Activated CD4-positive, alpha-beta memory T cell treated with anti-CD3 and anti-CD28 coated beads, Interleukin-2, amount 10 ng/mL, durations not matched to agents 7 days and 5 days (primary cell): ENCODE data around the gene RTRAF. TPM values are rescaled to one million over a fixed set of nuclear protein-coding genes. Genes with fewer than 3 reads are reported as not detected.

ENCODE experiments used
- CTCF ChIA-PET: fragments of 350-600 bp; sonication (Branson Sonifier 250); formaldehyde crosslinking; loops from one replicate; lab custom pipeline; 2021; ENCODE audit warnings: antibody characterized with exemption, inconsistent platforms; lab: Charles Lee
- POLR2A ChIA-PET: fragments of 350-600 bp; sonication (Branson Sonifier 250); formaldehyde crosslinking; loops from one replicate; lab custom pipeline; 2021; ENCODE audit warnings: antibody characterized with exemption; lab: Charles Lee
- DNase-seq: peaks from one replicate; pipeline ENCODE4 v3.0.0-alpha.2; 2020
- H3K27ac Mint-ChIP-seq: one replicate; pipeline ENCODE4 v1.8.0; 2021; ENCODE audit warnings: mild to moderate bottlenecking, mixed read lengths
- H3K27me3 Mint-ChIP-seq: one replicate; pipeline ENCODE4 v1.8.0; 2021; ENCODE audit warnings: mixed read lengths
- H3K36me3 Mint-ChIP-seq: one replicate; pipeline ENCODE4 v1.8.0; 2021; ENCODE audit warnings: low read depth, mixed read lengths
- H3K4me1 Mint-ChIP-seq: one replicate; pipeline ENCODE4 v1.8.0; 2021; ENCODE audit warnings: mixed read lengths
- H3K4me3 Mint-ChIP-seq: one replicate; pipeline ENCODE4 v1.8.0; 2021; ENCODE audit warnings: mild to moderate bottlenecking, mixed read lengths
- H3K9me3 Mint-ChIP-seq: one replicate; pipeline ENCODE4 v1.8.0; 2021; ENCODE audit warnings: mixed read lengths
- total RNA-seq, 2 experiments: library from RNA; stranded (reverse); gene quantifications; one replicate each; pipeline ENCODE4 v1.2.3, GENCODE V29; 2021

The RTRAF gene
- total RNA-seq, 2 experiments from 2014 or later = 175 to 188 TPM

GRCh38 chr14:52013984-52014600, 24.7 kb downstream of the RTRAF start:
- Mint-ChIP-seq H3K9me3 (no peaks in the 10 kb centered on the region), H3K4me1 (no peaks in the 10 kb centered on the region), H3K27ac (no peak overlapping the region), H3K4me3 (no peak overlapping the region), H3K27me3 (peaks cover 4% of the 10 kb centered on the region), H3K36me3 (peaks cover 22% of the 10 kb centered on the region)
- POLR2A ChIA-PET = no interaction called here
- no peak for DNase-seq
- CTCF ChIA-PET = interaction anchor here (1.1 kb wide), 1 partner anchor 18 kb away, joined by 3 read pairs; no protein-coding TSS in a partner anchor

- POLR2A ChIA-PET = no interaction called here
- H3K9me3 Mint-ChIP-seq = no peaks in the 10 kb centered on the region
- CTCF ChIA-PET = interaction anchor here (1.1 kb wide), 1 partner anchor 18 kb away, joined by 3 read pairs; no protein-coding TSS in a partner anchor
- H3K36me3 Mint-ChIP-seq = peaks cover 16% of the 10 kb centered on the region
- H3K27me3 Mint-ChIP-seq = peaks cover 4% of the 10 kb centered on the region
- H3K4me1 Mint-ChIP-seq = no peaks in the 10 kb centered on the region
- DNase-seq = no peak
- H3K4me3 Mint-ChIP-seq = no peak overlapping the region
- no peak overlapping the region for H3K27ac Mint-ChIP-seq
These were observed 25.4 kb downstream of the RTRAF start for GRCh38 chr14:52014601-52015267.

DNA sequence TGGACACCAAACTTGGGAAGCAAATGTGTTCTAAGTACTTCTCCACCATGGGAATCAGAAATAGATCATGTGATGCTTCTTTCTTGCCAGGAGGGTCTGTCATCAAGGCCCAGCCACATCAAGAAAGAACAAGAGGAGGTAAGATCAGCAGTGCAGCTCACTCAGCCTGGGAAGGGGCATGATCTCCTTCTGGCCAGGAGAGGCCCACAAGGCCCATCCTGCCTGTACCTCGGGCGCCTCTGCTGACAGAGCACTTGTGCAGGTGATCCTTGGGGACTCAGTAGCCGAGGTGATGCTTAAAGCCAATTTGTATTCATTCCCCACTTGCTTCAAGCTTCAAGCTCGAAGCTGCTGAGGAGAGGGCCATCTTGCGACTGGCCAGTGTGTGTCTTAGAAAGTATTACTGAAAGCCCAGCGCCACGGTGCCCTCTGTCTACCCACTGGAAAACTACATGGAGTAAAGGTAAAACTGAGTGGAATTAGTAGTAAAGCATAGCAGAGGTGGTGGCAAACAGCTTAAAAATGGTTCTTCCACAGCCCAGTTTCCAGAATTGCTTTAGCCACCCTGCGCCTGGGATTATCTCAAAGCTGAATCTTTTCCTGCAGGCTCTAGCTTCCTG, 26.2 kb downstream of the RTRAF start:
- H3K9me3 Mint-ChIP-seq = no peaks in the 10 kb centered on the region
- H3K36me3 Mint-ChIP-seq = peaks cover 14% of the 10 kb centered on the region
- H3K27me3 Mint-ChIP-seq = peaks cover 4% of the 10 kb centered on the region
- H3K4me3 Mint-ChIP-seq = no peak overlapping the region
- ChIA-PET POLR2A (no interaction called here), CTCF (no interaction called here)
- H3K27ac Mint-ChIP-seq = no peak overlapping the region
- DNase-seq = no peak
- peaks cover 4% of the 10 kb centered on the region for H3K4me1 Mint-ChIP-seq

DNA sequence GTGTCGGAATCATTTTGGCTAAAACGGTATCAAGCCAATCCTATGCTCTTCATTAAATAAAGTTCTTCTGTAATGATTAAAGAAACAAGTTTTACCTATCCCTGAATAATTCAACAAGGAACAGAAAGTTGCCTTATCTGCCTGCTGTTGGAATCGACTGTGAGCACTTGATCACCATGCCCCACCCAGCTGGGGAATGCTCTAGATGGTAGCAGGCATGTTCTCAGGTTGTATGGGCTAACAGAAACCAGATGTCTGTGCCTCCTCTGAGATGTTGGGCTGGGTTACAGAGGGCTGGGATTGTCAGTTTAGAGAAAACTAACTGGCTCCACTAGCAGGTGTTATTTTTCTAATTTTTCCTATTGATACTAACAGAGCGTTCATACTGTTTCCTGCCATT, 28.9 kb downstream of the RTRAF start:
- POLR2A ChIA-PET = no interaction called here
- H3K4me1 Mint-ChIP-seq = peaks cover 30% of the 10 kb centered on the region
- no peak for DNase-seq
- no peaks in the 10 kb centered on the region for H3K36me3 Mint-ChIP-seq
- H3K9me3 Mint-ChIP-seq = peaks cover 4% of the 10 kb centered on the region
- H3K27ac Mint-ChIP-seq = no peak overlapping the region
- H3K4me3 Mint-ChIP-seq = no peak overlapping the region
- CTCF ChIA-PET = no interaction called here
- H3K27me3 Mint-ChIP-seq = peaks cover 4% of the 10 kb centered on the region

DNA sequence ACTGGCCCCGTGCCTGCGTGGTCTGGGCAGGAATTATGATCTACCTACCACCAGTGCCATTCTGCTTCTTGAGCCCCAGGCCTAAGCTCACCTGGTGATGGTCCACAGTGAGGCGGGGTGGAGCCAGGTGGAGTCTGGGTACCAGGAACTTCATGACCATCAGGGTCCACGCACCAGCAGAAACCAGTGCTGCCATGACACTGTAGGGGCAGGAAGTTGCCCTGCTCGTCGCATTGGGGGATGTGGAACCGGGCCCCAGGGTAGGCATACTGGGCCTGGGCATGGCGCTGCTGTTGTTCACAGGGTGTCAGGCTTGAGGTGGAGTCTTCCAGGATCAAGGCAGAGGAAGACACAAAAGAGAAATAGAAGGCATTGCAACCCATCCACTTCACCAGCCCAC, 29.6 kb downstream of the RTRAF start:
- no peak overlapping the region for H3K4me3 Mint-ChIP-seq
- no peak overlapping the region for H3K27ac Mint-ChIP-seq
- CTCF ChIA-PET = no interaction called here
- peaks cover 4% of the 10 kb centered on the region for H3K27me3 Mint-ChIP-seq
- POLR2A ChIA-PET = no interaction called here
- H3K36me3 Mint-ChIP-seq = no peaks in the 10 kb centered on the region
- no peak for DNase-seq
- H3K4me1 Mint-ChIP-seq = peaks cover 32% of the 10 kb centered on the region
- peaks cover 6% of the 10 kb centered on the region for H3K9me3 Mint-ChIP-seq

DNA sequence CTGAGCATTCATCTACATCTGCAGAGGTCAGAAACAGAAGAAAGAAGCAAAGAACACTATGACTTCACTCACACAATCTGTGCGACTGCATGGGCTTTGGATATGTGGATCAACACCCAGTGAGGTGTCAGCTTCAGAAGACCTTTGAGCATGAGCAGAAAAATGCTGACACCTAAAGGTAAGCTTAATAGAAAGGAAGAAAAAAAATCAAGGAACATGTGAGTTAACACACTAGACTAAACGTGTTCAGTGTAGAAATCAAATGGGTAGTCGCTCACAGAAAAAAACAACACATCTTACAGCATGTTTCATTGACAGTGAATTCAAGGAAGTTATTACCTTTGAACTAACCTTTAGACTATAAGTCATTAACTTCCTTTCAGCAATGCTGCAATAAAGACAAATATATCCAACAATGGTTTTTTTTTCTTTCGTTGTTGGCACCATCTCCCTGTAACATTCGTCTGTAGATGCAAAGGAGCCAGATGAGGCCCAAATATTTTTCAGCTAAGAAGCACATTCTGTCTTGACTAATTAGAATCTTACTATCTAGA, 30.9 kb downstream of the RTRAF start:
- peaks cover 9% of the 10 kb centered on the region for H3K9me3 Mint-ChIP-seq
- no peak overlapping the region for H3K4me3 Mint-ChIP-seq
- CTCF ChIA-PET = interaction anchor here (0.6 kb wide), 1 partner anchor 805 kb away, joined by 3 read pairs; no protein-coding TSS in a partner anchor
- H3K36me3 Mint-ChIP-seq = peaks cover 2% of the 10 kb centered on the region
- H3K27me3 Mint-ChIP-seq = peaks cover 4% of the 10 kb centered on the region
- no peak overlapping the region for H3K27ac Mint-ChIP-seq
- peaks cover 36% of the 10 kb centered on the region for H3K4me1 Mint-ChIP-seq
- POLR2A ChIA-PET = interaction anchor here (0.6 to 2.1 kb wide), 2 partner anchors 26 to 532 kb away, joined by 3 to 4 read pairs; partner anchors contain the start of genes GPR137C and TXNDC16
- no peak for DNase-seq

DNA sequence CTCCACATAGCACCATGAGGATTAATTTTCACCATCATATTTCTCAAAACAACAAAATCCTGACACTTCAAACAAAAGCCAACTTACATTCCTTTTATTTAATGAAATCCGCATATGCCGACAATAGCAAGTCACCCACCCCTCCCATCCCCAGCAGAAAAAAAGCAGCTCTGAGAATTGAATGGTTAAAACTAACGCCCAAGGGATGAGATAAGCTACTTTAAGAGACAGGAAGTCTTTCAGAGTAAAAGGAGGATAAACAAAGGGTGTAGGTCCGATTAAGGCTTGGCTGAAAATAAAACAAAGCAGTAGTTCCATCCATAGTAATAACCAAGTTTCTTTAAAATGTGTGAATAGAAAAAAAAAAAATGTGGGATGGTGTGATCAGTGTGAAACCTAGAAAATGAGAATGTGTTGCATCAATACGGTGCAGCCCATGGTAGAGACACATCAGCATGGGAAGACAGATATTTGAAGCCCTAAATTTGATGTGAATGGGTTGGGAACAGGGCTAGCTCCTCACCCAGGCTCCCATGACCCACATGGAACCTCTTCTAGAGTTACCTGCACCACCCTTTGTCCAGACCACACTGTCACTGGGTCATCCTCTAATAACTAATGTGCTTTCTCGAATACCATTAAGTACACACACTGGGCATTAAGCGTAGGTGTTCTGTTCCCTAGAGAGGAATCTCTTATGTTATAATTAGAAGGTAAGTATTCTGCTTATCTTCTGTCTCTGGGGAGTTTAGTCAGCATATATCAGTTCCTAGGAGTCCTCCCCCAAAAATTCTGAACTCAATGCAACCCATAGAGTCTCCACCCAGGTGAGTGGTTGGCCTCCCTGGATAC, 31.7 kb downstream of the RTRAF start:
- Mint-ChIP-seq H3K36me3 (peaks cover 2% of the 10 kb centered on the region), H3K27ac (peak overlapping the region; percentile 22), H3K4me3 (no peak overlapping the region), H3K27me3 (peaks cover 4% of the 10 kb centered on the region), H3K4me1 (peaks cover 41% of the 10 kb centered on the region), H3K9me3 (peaks cover 9% of the 10 kb centered on the region)
- ChIA-PET POLR2A (interaction anchor here (0.6 to 2.1 kb wide), 2 partner anchors 25 to 531 kb away, joined by 3 to 4 read pairs; partner anchors contain the start of genes GPR137C and TXNDC16), CTCF (interaction anchor here (0.6 to 0.7 kb wide), 2 partner anchors 15 to 747 kb away, joined by 3 read pairs; no protein-coding TSS in a partner anchor)
- DNase-seq = no peak

DNA sequence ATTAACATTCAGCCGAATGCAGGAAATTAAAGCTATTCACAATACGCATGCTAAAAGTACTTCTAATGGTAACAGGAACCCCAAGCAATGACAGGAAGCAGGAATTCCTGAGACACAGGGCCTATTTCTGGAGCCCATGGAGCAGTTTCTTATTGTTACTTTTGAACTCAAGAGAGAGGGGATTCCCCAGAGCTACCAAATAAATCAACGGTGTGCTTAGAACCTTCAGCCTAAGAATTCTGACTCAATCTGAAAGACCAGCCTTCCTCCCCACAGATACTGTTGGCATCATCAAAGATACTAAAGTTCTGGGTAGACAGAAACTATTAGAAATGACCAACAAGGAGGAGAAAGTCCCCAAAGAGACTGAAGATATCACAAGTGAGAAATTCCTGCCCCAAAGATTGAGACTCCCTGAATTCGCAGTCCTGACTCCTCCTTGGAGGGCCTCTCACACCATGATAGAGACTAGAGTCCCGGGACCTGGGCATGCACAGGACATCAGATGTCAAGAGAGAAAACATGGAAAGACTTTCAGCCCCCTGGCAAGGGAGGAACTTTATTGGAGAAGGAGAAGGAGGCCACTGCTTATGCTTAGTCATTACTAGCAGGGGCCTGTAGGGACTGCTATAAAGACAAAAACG, 32.7 kb downstream of the RTRAF start:
- H3K27me3 Mint-ChIP-seq = no peaks in the 10 kb centered on the region
- POLR2A ChIA-PET = interaction anchor here (2.1 kb wide), 1 partner anchor 530 kb away, joined by 4 read pairs; the partner anchor contains the start of genes GPR137C and TXNDC16
- H3K4me1 Mint-ChIP-seq = peaks cover 41% of the 10 kb centered on the region
- peak overlapping the region; percentile 14 for H3K27ac Mint-ChIP-seq
- no peak overlapping the region for H3K4me3 Mint-ChIP-seq
- no peak for DNase-seq
- H3K9me3 Mint-ChIP-seq = peaks cover 9% of the 10 kb centered on the region
- CTCF ChIA-PET = interaction anchor here (0.7 to 0.9 kb wide), 2 partner anchors 9 to 246 kb away, joined by 3 read pairs; no protein-coding TSS in a partner anchor
- H3K36me3 Mint-ChIP-seq = peaks cover 2% of the 10 kb centered on the region

GRCh38 chr14:52023518-52023917, 34.2 kb downstream of the RTRAF start:
- CTCF ChIA-PET = interaction anchor here (0.7 kb wide), 1 partner anchor 105 kb away, joined by 3 read pairs; no protein-coding TSS in a partner anchor
- no peak overlapping the region for H3K4me3 Mint-ChIP-seq
- POLR2A ChIA-PET = no interaction called here
- peaks cover 9% of the 10 kb centered on the region for H3K9me3 Mint-ChIP-seq
- peaks cover 41% of the 10 kb centered on the region for H3K4me1 Mint-ChIP-seq
- H3K27ac Mint-ChIP-seq = no peak overlapping the region
- no peak for DNase-seq
- H3K27me3 Mint-ChIP-seq = no peaks in the 10 kb centered on the region
- H3K36me3 Mint-ChIP-seq = peaks cover 2% of the 10 kb centered on the region

GRCh38 chr14:52025310-52025709, 36.0 kb downstream of the RTRAF start:
- ChIA-PET POLR2A (interaction anchor here (1.5 kb wide), 1 partner anchor 43 kb away, joined by 4 read pairs; the partner anchor contains the start of gene NID2), CTCF (no interaction called here)
- peaks cover 2% of the 10 kb centered on the region for H3K36me3 Mint-ChIP-seq
- no peak overlapping the region for H3K4me3 Mint-ChIP-seq
- DNase-seq = no peak
- no peak overlapping the region for H3K27ac Mint-ChIP-seq
- H3K27me3 Mint-ChIP-seq = peaks cover 2% of the 10 kb centered on the region
- peaks cover 9% of the 10 kb centered on the region for H3K9me3 Mint-ChIP-seq
- peaks cover 39% of the 10 kb centered on the region for H3K4me1 Mint-ChIP-seq

GRCh38 chr14:52026017-52026660, 36.8 kb downstream of the RTRAF start:
- ChIA-PET POLR2A (interaction anchor here (1.5 kb wide), 1 partner anchor 43 kb away, joined by 4 read pairs; the partner anchor contains the start of gene NID2), CTCF (no interaction called here)
- H3K36me3 Mint-ChIP-seq = peaks cover 2% of the 10 kb centered on the region
- DNase-seq = no peak
- H3K27me3 Mint-ChIP-seq = peaks cover 5% of the 10 kb centered on the region
- H3K9me3 Mint-ChIP-seq = peaks cover 9% of the 10 kb centered on the region
- H3K27ac Mint-ChIP-seq = no peak overlapping the region
- H3K4me1 Mint-ChIP-seq = peaks cover 31% of the 10 kb centered on the region
- no peak overlapping the region for H3K4me3 Mint-ChIP-seq
